Gastrocnemius medialis (tissue), 4 donors: Measurements from ENCODE around the gene POLA1.

Experiments used
- POLR2A ChIP-seq, 2 donors: fragments of 450-650 bp; IDR thresholded peaks; one replicate each; pipeline ENCODE4 v1.6.1; 2017; ENCODE audit warnings: antibody characterized with exemption in 2 of 2, mild to moderate bottlenecking in 2 of 2, moderate library complexity in 2 of 2
- TF ChIP-seq, protein P1 (sequence below), 5 experiments: fragments of 450-650 bp in 3 of 5; fragments of 200-600 bp in 2 of 5; sonication (generic) in 2 of 5; IDR thresholded peaks in 4 of 5; conservative IDR thresholded peaks in 1 of 5; 1 replicate in 4 of 5; 2 replicates in 1 of 5; pipeline ENCODE4 v1.5.1; 2016 to 2019; ENCODE audit warnings: antibody characterized with exemption in 5 of 5, mild to moderate bottlenecking in 3 of 5, moderate library complexity in 3 of 5

DNA sequence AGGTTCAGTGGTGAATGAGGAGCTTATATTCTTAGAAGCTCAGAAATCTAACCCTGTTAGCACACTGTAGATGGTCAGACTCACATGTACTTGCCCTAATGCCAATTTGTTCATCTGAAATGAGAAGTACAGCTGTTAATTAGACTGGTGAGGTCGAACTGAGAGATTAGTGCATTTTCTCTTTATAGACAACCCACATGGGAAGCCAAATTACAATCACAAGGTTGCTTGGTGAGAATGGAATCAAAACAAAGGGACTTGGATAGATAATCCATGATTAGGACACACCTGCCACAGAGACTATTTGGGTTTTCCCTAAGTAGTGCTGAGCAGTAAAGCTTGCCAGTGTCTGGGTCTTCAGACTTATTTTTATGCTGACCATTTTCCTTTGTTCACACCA lies 88.3 kb downstream of the POLA1 start:
- TF ChIP-seq, protein P1, sequence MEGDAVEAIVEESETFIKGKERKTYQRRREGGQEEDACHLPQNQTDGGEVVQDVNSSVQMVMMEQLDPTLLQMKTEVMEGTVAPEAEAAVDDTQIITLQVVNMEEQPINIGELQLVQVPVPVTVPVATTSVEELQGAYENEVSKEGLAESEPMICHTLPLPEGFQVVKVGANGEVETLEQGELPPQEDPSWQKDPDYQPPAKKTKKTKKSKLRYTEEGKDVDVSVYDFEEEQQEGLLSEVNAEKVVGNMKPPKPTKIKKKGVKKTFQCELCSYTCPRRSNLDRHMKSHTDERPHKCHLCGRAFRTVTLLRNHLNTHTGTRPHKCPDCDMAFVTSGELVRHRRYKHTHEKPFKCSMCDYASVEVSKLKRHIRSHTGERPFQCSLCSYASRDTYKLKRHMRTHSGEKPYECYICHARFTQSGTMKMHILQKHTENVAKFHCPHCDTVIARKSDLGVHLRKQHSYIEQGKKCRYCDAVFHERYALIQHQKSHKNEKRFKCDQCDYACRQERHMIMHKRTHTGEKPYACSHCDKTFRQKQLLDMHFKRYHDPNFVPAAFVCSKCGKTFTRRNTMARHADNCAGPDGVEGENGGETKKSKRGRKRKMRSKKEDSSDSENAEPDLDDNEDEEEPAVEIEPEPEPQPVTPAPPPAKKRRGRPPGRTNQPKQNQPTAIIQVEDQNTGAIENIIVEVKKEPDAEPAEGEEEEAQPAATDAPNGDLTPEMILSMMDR (IDR thresholded peaks at IDR 0.05 in 4 of 5, conservative IDR thresholded peaks at IDR 0.05 in 1 of 5), result no peak
- TF ChIP-seq POLR2A (IDR thresholded peaks at IDR 0.05), result no peak
